NCI-H2171 (cell line): ENCODE measurements around the gene TPRX2.
"Not testable (repeated sequence)": the region's sequence is repeated elsewhere in the genome, so short reads cannot be mapped to it uniquely, and the experiment has no call there.

Experiments used
- DNase-seq: peaks from one replicate; lab custom pipeline; 2025; lab: John Stamatoyannopoulos, UW

The TPRX2 gene

DNA sequence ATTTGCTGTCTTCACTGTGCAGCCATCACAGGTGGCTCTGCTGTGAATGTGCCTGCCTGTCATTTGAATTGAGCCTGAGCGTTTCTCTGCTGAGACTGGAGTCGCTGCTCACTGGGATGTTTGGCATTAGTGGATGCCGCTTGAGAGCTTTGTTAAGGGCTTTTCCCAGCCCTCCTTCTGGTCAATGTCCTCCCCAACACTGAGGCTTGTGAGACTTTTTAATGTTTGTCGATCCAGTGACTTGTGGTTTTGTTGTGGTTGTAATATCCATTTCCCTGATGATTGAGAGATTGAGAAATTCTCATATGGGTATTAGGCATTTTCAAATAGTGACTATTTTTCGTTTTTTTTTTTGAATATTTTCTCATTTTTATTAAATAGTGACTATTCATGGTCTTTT is 2.6 kb downstream of the TPRX2 start:
- DNase-seq, result no peak

DNA sequence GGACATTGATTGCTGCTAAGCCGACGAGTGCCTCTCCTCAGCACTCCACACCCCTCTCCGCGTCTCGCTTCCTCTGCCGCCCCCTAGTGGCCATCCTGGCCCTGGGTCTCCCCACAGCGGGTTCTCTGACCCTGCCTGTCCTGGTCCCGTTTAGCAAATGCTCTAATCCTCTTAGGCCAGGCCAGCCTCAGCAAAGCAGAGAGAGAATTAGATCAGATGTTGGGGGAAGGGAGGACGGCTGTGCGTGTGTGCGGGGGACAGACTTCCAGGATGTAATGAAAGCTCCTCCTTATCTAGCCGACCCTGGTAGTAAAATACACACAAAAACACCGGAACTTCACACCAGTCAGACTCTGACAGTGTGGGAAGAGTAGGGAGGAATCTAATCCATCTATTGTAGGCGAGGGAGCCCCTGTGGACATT is 4.5 kb downstream of the TPRX2 start:
- DNase-seq, result peak; percentile 32

DNA sequence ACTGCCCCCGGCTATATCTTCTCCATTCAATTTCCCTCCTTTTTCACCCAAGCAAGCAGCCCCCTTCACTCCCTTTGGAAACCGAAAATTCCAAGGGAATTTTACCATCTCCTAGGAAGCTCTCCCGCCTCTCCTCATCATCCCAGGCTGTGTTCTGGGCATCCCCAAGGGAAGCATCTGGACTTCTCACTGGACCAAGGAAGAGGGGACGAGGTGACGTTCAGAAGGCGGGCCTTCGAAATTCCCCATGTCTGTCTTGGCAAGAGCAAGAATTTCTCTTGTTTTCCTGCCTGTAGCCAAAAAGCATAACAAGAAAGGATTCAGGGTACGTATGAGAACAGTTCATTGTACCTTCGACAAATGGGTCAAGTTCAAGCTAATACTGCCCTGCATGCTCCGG is 6.1 kb downstream of the TPRX2 start:
- no peak for DNase-seq

DNA sequence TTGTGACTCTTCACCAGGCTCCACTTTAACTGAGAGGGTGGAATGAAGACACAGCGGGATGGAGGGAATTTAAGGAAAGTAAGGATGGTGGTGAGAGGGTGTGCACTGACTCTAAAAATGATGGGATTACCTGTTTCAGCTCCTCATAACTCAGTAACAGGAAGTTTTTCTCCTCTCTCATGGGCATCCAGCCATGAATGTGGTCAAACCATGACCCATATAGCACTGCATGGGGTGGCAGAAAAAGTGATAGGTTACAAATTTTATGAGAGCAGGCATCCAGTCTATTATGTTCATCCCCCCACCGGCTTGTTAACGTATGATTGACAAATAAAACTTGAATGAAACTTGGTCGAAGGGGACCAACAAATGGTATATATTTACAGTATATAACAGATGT is 19.9 kb downstream of the TPRX2 start:
- no peak for DNase-seq

- not testable (repeated sequence) for DNase-seq
Observed at GRCh38 chr19:47879385-47879784, 20.4 kb downstream of the TPRX2 start.

DNA sequence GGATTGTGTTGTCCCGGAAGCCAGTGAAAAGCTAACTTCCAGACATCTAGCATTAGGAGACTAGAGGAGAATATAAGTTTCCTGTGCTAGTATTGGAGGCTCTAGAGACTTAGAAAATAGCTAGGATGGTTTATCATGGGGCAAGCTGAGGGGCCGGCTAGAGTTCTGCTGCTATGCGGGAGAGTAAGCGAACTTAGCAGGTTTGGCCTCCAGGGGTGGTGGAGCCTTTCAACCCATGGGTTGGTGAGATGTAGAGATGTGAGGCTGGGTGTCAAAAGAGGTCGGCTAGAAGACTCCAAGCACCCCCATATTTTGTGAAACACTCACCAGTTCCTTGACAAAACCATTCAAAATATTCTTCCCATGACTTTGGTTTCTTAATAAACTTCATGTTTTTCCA is 22.7 kb downstream of the TPRX2 start:
- DNase-seq, result no peak

GRCh38 chr19:47882890-47883289 is 23.9 kb downstream of the TPRX2 start:
- DNase-seq, result no peak

GRCh38 chr19:47885067-47885463 is 26.0 kb downstream of the TPRX2 start:
- no peak for DNase-seq

DNA sequence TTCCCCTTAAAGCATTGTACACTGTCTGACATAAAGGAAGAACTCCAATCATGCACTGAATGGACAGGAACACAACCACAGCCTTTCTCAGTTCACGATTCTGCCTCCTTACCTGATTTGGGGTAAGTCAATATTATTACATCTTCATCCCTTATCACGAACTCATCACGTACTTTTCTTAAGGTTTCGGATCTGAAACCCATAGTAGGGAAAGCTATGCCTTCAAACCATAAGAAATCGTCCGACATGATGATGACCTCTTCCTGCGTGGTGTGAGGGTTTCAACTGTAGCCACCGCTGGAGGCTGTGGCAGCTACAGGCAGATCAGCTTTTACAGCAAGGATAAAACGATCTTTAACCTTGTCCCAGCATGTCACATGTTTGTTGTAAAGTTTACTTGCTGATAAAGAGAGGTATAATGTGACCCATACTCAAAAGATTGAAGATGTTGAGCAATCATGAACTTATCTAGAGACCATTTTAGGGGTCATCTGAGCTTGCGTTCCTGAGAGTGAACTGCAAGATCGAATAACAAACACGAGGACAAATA is 27.1 kb downstream of the TPRX2 start, which contains the start of gene SULT2A1:
SULT2A1 (minus strand) TSS at position 306 of the 550 bp plus-strand sequence; CDS start at position 248, 58 bp downstream.
- no peak for DNase-seq

- no peak for DNase-seq
Observed at GRCh38 chr19:47890865-47891621, 32.0 kb downstream of the TPRX2 start.

- DNase-seq, result no peak
Observed at GRCh38 chr19:47891622-47891922, 32.5 kb downstream of the TPRX2 start.

DNA sequence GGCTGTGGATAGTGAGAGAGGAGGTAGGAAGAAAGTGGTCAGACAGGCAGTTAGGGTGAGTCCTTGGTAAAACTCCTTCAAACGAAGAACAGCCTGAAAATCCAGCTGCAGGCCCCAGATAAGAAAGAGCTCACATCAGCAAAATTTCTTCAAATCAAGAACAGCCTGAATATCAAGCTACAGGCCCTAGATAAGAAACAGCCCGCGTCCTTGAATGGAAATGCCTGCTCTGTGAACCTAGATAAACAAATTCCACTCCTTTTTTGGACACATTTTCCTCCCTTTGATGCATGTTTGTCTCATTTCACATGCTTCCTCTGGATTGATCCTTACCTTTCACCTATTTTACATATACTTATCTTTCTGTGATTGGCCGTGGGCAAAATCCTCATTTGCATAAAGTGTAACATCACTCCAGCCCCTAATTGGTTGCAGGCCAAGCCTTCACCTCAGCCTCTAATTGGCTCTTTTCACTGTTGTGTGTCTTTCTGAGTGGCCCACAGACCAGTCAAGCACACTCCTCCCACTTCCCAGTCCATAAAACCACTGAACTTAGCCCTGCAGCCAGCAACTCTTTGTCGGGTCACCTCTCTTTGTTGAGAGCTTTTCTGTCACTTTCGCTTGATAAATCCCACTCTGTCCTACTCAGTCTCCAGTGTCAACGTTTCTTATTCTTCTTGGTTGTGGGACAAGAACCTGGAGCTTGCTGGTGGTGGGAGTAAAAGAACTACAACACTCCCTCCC is 33.1 kb downstream of the TPRX2 start:
- DNase-seq, result no peak

DNA sequence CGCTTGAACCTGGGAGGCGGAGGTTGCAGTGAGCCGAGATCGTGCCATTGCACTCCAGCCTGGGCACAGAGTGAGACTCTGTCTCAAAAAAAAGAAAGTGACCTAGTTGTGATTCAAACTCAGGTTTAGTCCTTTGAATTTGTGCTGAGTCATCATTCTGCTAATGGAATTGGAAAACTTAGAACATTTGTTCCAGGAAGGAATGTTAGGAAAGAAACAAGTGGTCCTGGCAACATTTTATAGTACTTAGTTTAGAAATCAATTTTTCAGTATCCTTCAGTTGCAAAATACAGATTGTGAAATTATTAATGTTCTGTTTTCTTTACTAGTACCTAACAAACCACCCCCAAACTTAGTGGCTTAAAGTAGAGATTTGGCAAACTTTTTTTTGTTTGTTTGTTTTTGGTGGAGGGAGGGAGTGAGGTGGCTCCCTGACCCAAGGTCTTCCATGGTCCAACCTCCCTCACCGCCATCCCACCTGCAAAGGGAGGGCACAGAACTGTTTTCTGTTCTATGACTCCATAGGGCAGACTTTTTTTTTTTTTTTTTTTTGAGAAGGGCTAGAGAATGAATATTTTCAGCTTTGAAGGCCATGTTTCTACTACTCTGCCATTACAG is 36.2 kb downstream of the TPRX2 start:
- DNase-seq, result no peak

DNA sequence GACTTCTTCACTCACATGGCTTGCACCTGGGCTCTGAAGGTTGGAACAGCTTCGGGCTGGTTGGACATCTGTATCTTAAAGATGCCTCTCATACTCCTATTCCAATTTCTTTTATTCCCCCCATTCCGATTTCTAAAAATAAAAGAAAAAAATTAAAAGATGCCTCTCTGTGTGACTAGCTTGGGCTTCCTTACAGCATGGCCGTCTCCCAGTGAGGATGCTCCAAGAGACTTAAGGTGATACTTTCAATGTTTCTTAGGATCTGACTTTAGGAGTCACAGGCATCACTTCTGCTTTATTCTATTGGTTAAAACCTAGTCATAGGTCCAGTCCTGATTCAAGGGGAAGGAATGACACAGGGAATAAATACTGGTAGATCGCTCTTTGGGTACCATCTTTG is 37.0 kb downstream of the TPRX2 start:
- DNase-seq, result no peak

GRCh38 chr19:47896773-47897172 is 37.7 kb downstream of the TPRX2 start:
- DNase-seq, result no peak

GRCh38 chr19:47897861-47898260 is 38.8 kb downstream of the TPRX2 start:
- DNase-seq, result no peak

DNA sequence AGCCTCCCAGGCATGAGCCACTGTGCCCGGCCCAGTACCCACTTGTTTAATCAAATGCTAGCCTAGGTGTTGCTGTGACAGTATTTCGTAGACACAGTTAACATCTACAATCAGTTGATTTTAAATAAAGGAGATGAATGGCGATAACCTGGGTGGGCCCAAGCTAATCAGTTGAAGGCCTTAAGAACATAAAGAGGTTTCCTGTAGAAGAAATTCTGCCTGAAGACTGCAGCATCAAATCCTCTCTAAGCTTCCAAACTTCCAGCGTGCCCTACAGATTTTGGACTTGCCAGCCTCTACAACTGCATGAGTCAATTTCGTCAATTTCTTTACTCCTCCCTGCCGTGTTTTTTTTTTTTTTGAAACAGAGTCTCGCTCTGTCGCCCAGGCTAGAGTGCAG is 40.3 kb downstream of the TPRX2 start:
- DNase-seq, result no peak

DNA sequence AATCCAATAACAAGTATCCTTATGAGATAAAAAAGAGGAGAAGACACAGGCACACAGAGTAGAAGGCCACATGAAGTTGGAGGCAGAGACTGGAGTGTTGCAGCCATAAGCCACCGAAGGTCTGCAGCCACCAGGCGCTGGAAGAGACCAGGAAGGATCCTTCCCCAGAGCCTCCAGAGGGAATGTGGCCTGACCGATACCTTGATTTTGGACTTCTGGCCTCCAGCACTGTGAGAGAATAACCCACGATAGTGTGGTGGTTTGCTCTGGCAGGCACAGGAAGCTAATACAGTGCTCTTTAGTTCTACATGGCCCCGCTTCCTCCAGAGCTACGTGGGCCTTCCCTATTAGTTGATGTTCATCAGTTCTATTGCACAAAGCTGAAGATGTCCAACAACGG is 42.3 kb downstream of the TPRX2 start:
- DNase-seq, result no peak

GRCh38 chr19:47909350-47909749 is 50.3 kb downstream of the TPRX2 start:
- DNase-seq, result not testable (repeated sequence)

DNA sequence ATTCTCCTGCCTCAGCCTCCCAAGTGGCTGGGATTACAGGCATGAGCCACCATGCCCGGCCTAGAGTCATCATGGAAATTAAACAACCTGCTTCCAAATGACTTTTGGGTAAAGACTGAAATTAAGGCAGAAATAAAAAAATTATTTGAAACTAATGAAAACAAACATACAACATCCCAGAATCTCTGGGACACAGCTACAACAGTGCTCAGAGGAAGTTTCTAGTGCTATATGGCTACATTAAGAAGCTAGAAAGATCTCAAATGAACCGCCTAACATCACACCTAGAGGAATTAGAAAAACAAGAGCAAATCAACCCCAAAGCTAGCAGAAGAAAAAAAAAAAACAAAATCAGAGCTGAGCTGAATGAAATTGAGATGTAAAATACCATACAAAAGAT is 51.2 kb downstream of the TPRX2 start:
- DNase-seq, result not testable (repeated sequence)
